ENCODE data around the gene RFX3. TPM values are rescaled to one million over a fixed set of nuclear protein-coding genes. Genes with fewer than 3 reads are reported as not detected.

RFX3 gene
- total RNA-seq, 4 donors from 2014 or later, result 0.91 to 6.5 (median 3.3) TPM

DNA sequence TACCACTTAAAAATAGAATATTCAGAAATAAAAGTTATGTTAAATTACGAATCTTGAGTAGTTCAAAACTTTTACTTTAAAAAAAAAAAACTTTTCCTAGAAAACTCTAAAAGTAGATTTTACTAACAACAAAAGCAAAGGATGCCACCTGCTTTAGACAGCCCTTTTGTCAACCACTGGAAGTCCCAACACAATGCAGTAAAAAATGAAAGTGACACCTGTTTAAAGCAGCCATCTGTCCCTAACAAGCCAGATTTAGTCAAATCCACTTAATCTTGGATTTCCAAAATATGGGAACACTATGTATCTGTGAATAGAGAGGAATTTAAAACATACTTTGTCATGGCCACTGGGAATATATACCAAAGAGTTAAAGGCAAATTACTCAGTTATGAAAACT is 3.8 kb downstream of the RFX3 start:
- DNase-seq, result no peak
- intact Hi-C loops (cut with DNase I), result no loop called here
- 87 to 100% methylated on average over 1 of the region's 1 CpG for WGBS, 2 donors
- TF ChIP-seq, protein P1, sequence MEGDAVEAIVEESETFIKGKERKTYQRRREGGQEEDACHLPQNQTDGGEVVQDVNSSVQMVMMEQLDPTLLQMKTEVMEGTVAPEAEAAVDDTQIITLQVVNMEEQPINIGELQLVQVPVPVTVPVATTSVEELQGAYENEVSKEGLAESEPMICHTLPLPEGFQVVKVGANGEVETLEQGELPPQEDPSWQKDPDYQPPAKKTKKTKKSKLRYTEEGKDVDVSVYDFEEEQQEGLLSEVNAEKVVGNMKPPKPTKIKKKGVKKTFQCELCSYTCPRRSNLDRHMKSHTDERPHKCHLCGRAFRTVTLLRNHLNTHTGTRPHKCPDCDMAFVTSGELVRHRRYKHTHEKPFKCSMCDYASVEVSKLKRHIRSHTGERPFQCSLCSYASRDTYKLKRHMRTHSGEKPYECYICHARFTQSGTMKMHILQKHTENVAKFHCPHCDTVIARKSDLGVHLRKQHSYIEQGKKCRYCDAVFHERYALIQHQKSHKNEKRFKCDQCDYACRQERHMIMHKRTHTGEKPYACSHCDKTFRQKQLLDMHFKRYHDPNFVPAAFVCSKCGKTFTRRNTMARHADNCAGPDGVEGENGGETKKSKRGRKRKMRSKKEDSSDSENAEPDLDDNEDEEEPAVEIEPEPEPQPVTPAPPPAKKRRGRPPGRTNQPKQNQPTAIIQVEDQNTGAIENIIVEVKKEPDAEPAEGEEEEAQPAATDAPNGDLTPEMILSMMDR (IDR thresholded peaks at IDR 0.05), result no peak
- no peak overlapping the region for H3K27ac ChIP-seq
- H3K9me3 ChIP-seq, result no peaks in the 10 kb centered on the region
- H3K4me1 ChIP-seq, result peaks cover 0 to 23% (median 3%) of the 10 kb centered on the region in 3 donors
- no peak overlapping the region for H3K4me3 ChIP-seq
- H3K36me3 ChIP-seq, result no peaks in the 10 kb centered on the region
- no peaks in the 10 kb centered on the region for H3K27me3 ChIP-seq

DNA sequence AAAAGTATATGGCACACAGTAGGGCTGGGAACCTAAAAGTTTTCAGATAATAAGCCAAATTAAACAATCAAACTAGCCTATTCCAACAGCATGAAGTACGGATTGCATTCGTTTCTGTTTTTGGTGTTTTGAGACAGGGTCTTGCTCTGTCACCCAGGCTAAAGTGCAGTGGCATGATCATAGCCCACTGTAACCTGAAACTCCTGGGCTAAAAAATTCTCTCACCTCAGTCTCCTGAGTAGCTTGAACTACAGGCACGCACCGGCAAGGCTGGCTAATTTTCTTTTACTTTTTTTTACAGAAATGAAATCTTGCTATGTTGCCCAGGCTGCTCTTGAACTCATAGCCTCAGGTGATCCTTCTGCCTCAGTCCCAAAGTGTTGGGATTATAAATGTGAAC is 5.2 kb downstream of the RFX3 start:
- intact Hi-C loops (cut with DNase I), result no loop called here
- WGBS, 2 donors, result 89 to 91% methylated on average over 4 of the region's 4 CpGs
- Histone ChIP-seq H3K9me3 (no peaks in the 10 kb centered on the region), H3K27ac (no peak overlapping the region), H3K36me3 (no peaks in the 10 kb centered on the region), H3K27me3 (no peaks in the 10 kb centered on the region), H3K4me3 (no peak overlapping the region), H3K4me1 (peaks cover 0 to 24% (median 3%) of the 10 kb centered on the region in 3 donors)
- TF ChIP-seq, protein P1 (IDR thresholded peaks at IDR 0.05), result no peak
- no peak for TF ChIP-seq POLR2A (IDR thresholded peaks at IDR 0.05)
- DNase-seq, result no peak

DNA sequence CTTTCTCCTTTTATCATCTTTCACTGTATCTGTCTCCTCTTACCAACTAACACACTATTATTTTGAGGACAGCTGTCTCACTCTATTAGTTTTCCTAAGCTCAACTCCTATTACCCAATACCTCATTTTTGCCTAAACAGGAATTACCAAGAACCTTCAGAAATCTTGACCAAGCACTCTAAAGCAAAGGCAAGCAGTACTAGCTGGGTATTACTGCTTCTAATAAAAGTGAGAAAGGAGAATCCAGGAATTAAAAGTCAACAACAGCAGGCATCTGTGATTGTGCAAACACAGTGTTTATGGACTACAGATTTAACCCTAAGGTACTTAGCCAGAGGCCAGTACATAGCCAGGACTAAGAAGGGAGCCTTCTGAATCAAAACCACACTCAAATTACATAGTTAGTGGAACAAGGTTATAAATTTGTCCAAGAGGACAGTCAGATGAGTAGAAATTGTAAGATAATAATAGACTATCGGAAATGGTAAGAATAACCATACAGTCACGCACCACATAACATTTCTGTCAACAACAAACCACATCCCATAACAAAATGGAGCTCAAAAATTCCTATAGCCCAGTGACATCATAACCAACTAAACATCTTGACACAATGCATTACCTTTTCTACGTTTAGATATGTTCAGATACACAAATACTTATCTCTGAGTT is 8.3 kb downstream of the RFX3 start:
- H3K4me3 ChIP-seq, result no peak overlapping the region
- H3K27me3 ChIP-seq, result no peaks in the 10 kb centered on the region
- peaks cover 0 to 5% (median 0%) of the 10 kb centered on the region in 3 donors for H3K4me1 ChIP-seq
- DNase-seq, result no peak
- H3K27ac ChIP-seq, result no peak overlapping the region
- H3K9me3 ChIP-seq, result no peaks in the 10 kb centered on the region
- TF ChIP-seq POLR2A (IDR thresholded peaks at IDR 0.05), result no peak
- TF ChIP-seq, protein P1 (IDR thresholded peaks at IDR 0.05), result no peak
- intact Hi-C loops (cut with DNase I), result no loop called here
- H3K36me3 ChIP-seq, result no peaks in the 10 kb centered on the region
- 93% methylated on average over 3 of the region's 3 CpGs for WGBS, 2 donors

DNA sequence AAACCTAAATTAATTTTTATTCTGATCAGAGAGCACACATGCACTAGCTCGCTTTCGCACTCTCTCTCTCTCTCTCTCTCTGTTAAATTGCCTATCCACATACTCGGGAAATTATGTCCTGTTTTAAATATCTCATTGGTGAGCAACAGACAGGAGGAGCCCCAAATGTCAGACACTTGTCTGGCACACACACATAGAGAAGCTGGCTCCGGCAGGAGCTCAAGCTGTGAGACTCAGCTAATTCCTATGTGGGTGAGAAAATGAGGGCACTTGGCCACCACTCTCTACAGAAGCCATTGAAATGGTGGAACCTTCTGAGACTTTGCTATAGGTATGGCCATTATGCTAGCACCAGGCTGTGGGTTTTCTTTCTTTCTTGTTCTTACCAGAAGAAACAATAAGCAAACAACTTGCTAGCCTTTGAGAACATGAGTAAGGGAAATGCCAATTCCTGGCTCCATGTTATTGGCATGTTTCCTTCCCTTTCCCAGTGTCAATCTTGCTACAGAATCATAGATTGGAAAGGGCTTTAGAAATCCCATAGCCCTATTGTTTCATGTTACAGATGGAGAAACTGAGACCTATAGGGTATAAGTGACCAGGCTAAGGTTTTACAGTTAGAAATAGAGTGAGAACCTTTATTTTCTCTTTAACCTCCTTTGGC is 9.0 kb downstream of the RFX3 start:
- DNase-seq, result no peak
- no peak overlapping the region for H3K27ac ChIP-seq
- H3K9me3 ChIP-seq, result no peaks in the 10 kb centered on the region
- no peak overlapping the region for H3K4me3 ChIP-seq
- 76 to 81% methylated on average over 4 of the region's 4 CpGs for WGBS, 2 donors
- intact Hi-C loops (cut with DNase I), result no loop called here
- no peaks in the 10 kb centered on the region for H3K27me3 ChIP-seq
- no peaks in the 10 kb centered on the region for H3K36me3 ChIP-seq
- TF ChIP-seq, protein P1 (IDR thresholded peaks at IDR 0.05), result no peak
- no peak for TF ChIP-seq POLR2A (IDR thresholded peaks at IDR 0.05)
- peaks cover 0 to 6% (median 0%) of the 10 kb centered on the region in 3 donors for H3K4me1 ChIP-seq

DNA sequence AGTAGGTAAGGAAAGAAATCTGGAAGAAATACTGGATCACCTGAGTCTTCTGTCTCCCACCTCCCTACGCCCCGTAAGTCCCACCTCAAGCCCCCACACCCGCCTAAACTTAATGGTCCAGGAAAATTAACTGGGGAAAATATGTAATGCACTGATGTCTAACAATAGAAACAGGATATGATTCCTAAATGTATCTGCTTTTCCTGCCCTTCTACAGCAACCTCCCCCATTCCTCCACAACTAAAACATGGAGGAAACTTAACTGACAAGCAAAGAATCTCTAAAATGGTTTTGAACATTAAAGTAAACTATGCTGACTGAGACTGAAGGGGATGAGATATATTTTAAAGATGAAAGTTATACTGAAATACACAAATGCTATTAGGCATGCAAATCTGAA is 10.4 kb downstream of the RFX3 start:
- intact Hi-C loops (cut with DNase I), result no loop called here
- TF ChIP-seq POLR2A (IDR thresholded peaks at IDR 0.05), result no peak
- TF ChIP-seq, protein P1 (IDR thresholded peaks at IDR 0.05), result no peak
- 91 to 95% methylated on average over 3 of the region's 3 CpGs for WGBS, 2 donors

More for the DNA sequence above, 10.4 kb downstream of the RFX3 start:
- Histone ChIP-seq H3K4me3 (no peak overlapping the region), H3K4me1 (peaks cover 0 to 12% (median 0%) of the 10 kb centered on the region in 3 donors), H3K36me3 (no peaks in the 10 kb centered on the region), H3K9me3 (no peaks in the 10 kb centered on the region), H3K27me3 (no peaks in the 10 kb centered on the region), H3K27ac (no peak overlapping the region)
- DNase-seq, result no peak

All from esophagus squamous epithelium (tissue), 5 donors.